ENCODE results near the gene TLR10.

The TLR10 gene

GRCh38 chr4:38723114-38723513 is 59.7 kb downstream of the TLR10 start:
- Mint-ChIP-seq H3K4me3 (no peak overlapping the region), H3K27ac (peak overlapping the region; percentile 9), H3K4me1 (peaks cover 7 to 12% of the 10 kb centered on the region in 2 donors), H3K36me3 (no peaks in the 10 kb centered on the region), H3K27me3 (no peaks in the 10 kb centered on the region), H3K9me3 (no peaks in the 10 kb centered on the region)
- no peak for ATAC-seq (replicated peaks)
- DNase-seq: no peak

Data from stimulated activated naive B cell treated with anti-CD40 and anti-IgM and Interleukin-4, amounts not matched to agents 10 μg/mL and 1 μg/mL and 100 μg/mL, for 72 hours (primary cell).